Heart right ventricle (tissue), 16 donors: ENCODE results near the gene COL13A1. TPM values are rescaled to one million over a fixed set of nuclear protein-coding genes. Genes with fewer than 3 reads are reported as not detected.

Experiments used
- ATAC-seq, 8 donors: fragments of 200-7000 bp; cut with Tn5 transposase; one replicate each; pipeline ENCODE4 v1.9.1; 2020; ENCODE audit warnings: mild to moderate bottlenecking in 8 of 8, moderate library complexity in 8 of 8, moderate number of reproducible peaks in 1 of 8
- DNase-seq, 2 donors: peaks; one replicate each; pipeline ENCODE4 v3.0.0-alpha.2; 2020
- H3K27ac ChIP-seq, 10 donors: fragments of 200-600 bp; sonication (generic) in 2 of 10; one replicate each; pipeline versions ENCODE4 v1.5.0 to v1.8.0; 2020 to 2022; ENCODE audit warnings: mild to moderate bottlenecking in 3 of 10
- H3K27me3 ChIP-seq, 7 donors: fragments of 200-600 bp; one replicate each; pipeline ENCODE4 v1.8.0; 2021 to 2022; ENCODE audit warnings: mild to moderate bottlenecking in 2 of 7
- H3K36me3 ChIP-seq, 9 donors: fragments of 200-600 bp; sonication (generic) in 1 of 9; one replicate each; pipeline versions ENCODE4 v1.5.0 to v1.8.0; 2020 to 2022; ENCODE audit warnings: mild to moderate bottlenecking in 2 of 9
- H3K4me1 ChIP-seq, 9 donors: fragments of 200-600 bp; sonication (generic) in 1 of 9; one replicate each; pipeline versions ENCODE4 v1.5.0 to v1.8.0; 2020 to 2022; ENCODE audit warnings: mild to moderate bottlenecking in 4 of 9
- H3K4me3 ChIP-seq, 10 donors: fragments of 200-600 bp; sonication (generic) in 2 of 10; one replicate each; pipeline versions ENCODE4 v1.5.0 to v1.8.0; 2020 to 2022; ENCODE audit warnings: mild to moderate bottlenecking in 7 of 10, moderate library complexity in 2 of 10
- H3K9me3 ChIP-seq, 11 donors: fragments of 200-600 bp in 10 of 11; sonication (generic) in 2 of 11; one replicate each; pipeline versions ENCODE4 v1.5.0 to v1.8.0; 2013 to 2022; ENCODE audit warnings: mild to moderate bottlenecking in 2 of 11, control low read depth in 1 of 11, moderate library complexity in 1 of 11
- CTCF ChIP-seq, 9 donors: fragments of 200-600 bp; sonication (generic) in 2 of 9; IDR thresholded peaks; one replicate each; pipeline versions ENCODE4 v1.5.0 to v1.8.0; 2021 to 2022; ENCODE audit warnings: antibody characterized with exemption in 9 of 9, mild to moderate bottlenecking in 5 of 9, moderate library complexity in 1 of 9
- WGBS, 2 donors: extraction: QIAGEN DNeasy Blood & Tissue Kit; methylation state at CpG; one replicate each; pipeline ENCODE4 v1.1.7; 2013; ENCODE audit warnings: inconsistent platforms in 1 of 2; 5-methylcytosine and 5-hydroxymethylcytosine counted together
- intact Hi-C, 10 donors: fragments of 100-400 bp; cut with DNase I; formaldehyde crosslinking; loops; one replicate each; pipeline versions ENCODE4 v1.11.1 to v1.14.2; 2022
- polyA plus RNA-seq, 2 donors: library from polyadenylated mRNA; stranded (reverse); fragments of 200-250 nt; gene quantifications; one replicate each; pipeline ENCODE4 v1.2.3, GENCODE V29; 2013
- total RNA-seq, 10 donors: library from RNA; stranded (reverse); fragmentation: NEBNext Ultra II Directional in 3 of 10; extraction: Animal tissue kit (Norgen Biotek cat#: 25700) in 3 of 10; gene quantifications; one replicate each; pipeline versions ENCODE4 v1.2.1 to v1.2.4, GENCODE V29; 2021 to 2023
- donor health status: Arrhythmogenic right ventricular cardiomyopathy.
- donor health status: ischemic (EF 13 %, LVEDD 7.1; RV severe dilation, severe dysfunction).
- donor health status: healthy with polysubstance abuse.
- donor health status: DM: no; HTN: yes; CAD: no.
- donor health status: DM: no; HTN: no; CAD: no.
- donor health status: ischemic (EF 25% LVEDD 6.9; RV normal size, moderate dysfunction).
- donor health status: ischemic (EF 25% LVEDD 5.7; RV mildly dilated, moderate dysfunction).
- donor health status: healthy.
- donor health status: DM: yes; HTN: yes; CAD: no.
- donor health status: Ischemic cardiomyopathy.
- donor health status: ischemic (EF 35%, LVEDD 5.7; RV mildly dilated, moderate dysfunction).
- donor health status: nonischemic (EF 11% LVEDD 7.7; RV severe dilation, severe dysfunction).
- donor health status: DM: yes; HTN: yes; CAD: no.
- donor health status: PGD.
- donor health status: ischemic (EF 29% LVEDD 5.4; RV normal size, mild dysfunction).
- donor health status: nonischemic (EF 23%, LVEDD 6.1; RV moderate dilation, normal function).

The COL13A1 gene
- total and polyA plus RNA-seq, 12 donors, result 0.70 to 6.8 (median 2.7) TPM

DNA sequence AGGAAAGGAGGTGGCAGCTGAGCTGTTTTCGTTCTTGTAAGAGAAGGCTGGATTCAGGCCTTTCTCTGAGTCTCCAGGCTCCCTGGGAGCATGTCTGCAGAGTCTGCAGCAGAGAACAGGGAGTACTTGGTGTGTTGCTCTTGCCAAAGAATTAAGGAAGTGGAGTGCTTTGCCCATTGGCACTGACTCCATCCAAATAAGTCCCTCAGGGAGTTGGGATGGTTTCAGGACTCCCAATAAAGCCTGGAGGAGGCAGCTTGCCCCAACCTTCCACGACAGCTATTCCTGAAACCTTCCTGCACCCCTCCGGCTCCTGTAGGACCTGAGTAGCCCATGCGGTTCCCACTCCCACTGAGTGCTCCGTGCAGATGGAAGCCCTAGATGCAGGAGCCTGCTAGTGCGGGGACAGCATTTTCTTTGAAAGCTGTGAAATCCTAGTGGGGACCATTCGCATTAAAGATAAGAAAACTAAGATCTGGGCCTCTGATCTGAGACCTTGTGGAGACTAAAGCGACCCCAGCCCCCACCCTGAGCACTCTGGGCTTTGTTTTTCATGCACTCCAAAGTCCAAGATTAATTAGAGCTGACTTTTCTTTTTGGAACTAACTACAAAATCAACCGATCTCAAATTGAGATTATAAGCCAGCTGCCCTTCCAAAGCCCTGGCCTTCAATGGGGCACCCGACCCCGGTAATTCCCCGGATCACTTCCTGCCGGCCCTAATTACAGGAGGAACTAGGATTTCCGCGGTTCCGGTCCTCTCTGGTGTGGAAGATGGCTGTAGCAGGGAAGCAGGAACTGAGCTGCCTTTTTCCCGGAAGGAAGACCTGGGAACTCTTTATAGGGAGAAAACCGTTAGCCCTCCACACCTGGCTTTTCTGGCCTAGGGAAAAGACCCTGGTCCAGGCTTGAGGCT is 110.2 kb downstream of the COL13A1 start:
- H3K27ac ChIP-seq, result no peak overlapping the region
- WGBS, 2 donors, result 53 to 64% methylated on average over 18 of the region's 18 CpGs
- peaks cover 0 to 33% (median 19%) of the 10 kb centered on the region in 9 donors for H3K4me1 ChIP-seq
- no peak overlapping the region for H3K4me3 ChIP-seq
- DNase-seq (no peak), ATAC-seq (peak in 7 of 8 donors; percentile 49 to 78 (median 64))
- H3K36me3 ChIP-seq, result no peaks in the 10 kb centered on the region
- intact Hi-C loops, result loop anchor here (1.0 to 10.0 kb wide), 9 partner anchors 107 to 265 kb away; partner anchors contain the start of gene COL13A1 (in 7 of the 10)
- no peaks in the 10 kb centered on the region for H3K9me3 ChIP-seq
- no peak for TF ChIP-seq CTCF (IDR thresholded peaks at IDR 0.05)
- H3K27me3 ChIP-seq, result peaks cover 0 to 6% (median 0%) of the 10 kb centered on the region in 7 donors

DNA sequence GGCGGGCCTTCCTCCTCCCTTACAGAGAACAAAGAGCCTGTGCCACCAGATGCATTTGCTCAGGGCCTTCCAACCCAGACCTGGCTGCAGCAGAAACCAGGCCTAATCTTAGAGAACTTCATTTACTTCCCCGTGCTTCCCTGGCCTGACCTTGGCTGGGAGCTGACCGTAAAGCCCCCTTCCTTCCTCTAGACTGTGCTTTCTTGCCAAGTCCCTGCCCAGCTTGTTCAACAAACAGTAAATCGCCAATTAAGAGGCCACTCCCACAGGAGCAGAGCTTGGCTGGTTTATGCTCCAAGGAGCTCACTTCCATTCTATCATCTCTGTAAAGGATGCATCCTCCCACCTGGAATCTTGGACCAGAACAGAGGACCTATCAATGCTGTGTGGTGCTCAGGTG is 110.9 kb downstream of the COL13A1 start:
- TF ChIP-seq CTCF (IDR thresholded peaks at IDR 0.05), result no peak
- no peaks in the 10 kb centered on the region for H3K36me3 ChIP-seq
- H3K9me3 ChIP-seq, result no peaks in the 10 kb centered on the region
- H3K4me3 ChIP-seq, result no peak overlapping the region
- WGBS, 2 donors, result 51 to 67% methylated on average over 4 of the region's 4 CpGs
- peaks cover 0 to 6% (median 0%) of the 10 kb centered on the region in 7 donors for H3K27me3 ChIP-seq
- ATAC-seq (no peak), DNase-seq (no peak)
- no peak overlapping the region for H3K27ac ChIP-seq
- intact Hi-C loops, result loop anchor here in 9 of 10 donors (5.0 to 10.0 kb wide), 8 partner anchors 108 to 265 kb away; partner anchors contain the start of gene COL13A1 (in 6 of the 9)
- H3K4me1 ChIP-seq, result peaks cover 0 to 33% (median 19%) of the 10 kb centered on the region in 9 donors

DNA sequence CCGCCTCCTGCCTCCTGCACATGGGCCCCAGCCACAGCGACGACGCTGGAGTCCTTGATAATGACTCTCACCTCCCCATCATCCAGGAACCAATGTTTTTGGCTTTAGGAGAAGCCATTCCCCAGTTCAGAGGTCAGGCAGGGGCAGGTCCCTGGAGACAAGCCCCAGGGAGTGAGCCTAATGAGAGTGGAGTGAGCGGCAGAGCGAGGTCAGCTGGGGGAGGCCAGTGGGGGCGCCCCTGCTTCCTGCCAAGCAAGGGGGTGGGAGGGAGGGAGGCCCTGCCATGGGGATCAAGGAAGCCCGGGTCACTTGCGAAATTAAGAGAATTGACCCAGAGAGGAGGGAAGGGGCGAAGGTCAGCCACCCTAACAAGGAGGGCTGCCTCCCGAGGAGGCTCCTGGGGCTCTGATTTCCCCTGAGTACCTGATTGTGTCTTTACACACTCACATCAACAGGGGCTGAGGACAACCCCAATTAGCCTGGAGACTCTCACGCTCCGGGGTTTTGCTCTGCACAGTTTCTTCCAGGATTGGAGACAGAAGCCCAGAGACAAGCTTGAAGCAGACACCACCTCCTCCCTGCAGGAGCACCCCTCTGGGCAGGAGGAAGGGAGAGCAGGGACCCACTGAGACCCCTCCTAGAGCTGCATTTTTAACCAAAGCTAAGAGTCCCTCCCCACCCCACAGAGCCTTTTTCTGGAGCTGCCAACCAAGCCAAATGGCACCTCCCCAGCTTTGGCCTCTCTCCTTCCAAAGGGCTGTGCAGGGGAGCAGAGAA is 112.1 kb downstream of the COL13A1 start:
- DNase-seq (no peak), ATAC-seq (no peak)
- Histone ChIP-seq H3K36me3 (no peaks in the 10 kb centered on the region), H3K27me3 (peaks cover 0 to 6% (median 0%) of the 10 kb centered on the region in 7 donors), H3K27ac (no peak overlapping the region), H3K4me3 (no peak overlapping the region), H3K4me1 (peaks cover 0 to 33% (median 19%) of the 10 kb centered on the region in 9 donors), H3K9me3 (no peaks in the 10 kb centered on the region)
- WGBS, 2 donors, result 84% methylated on average over 13 of the region's 13 CpGs
- intact Hi-C loops, result loop anchor here (1.0 to 10.0 kb wide), 11 partner anchors 109 to 269 kb away; partner anchors contain the start of gene COL13A1 (in 6 of the 10)
- TF ChIP-seq CTCF (IDR thresholded peaks at IDR 0.05), result no peak
